Renal pelvis (tissue), 3 donors: Measurements from ENCODE around the gene PTPN18. TPM values are rescaled to one million over a fixed set of nuclear protein-coding genes. Genes with fewer than 3 reads are reported as not detected.

Source experiments
- polyA plus RNA-seq, 3 donors: library from polyadenylated mRNA; unstranded; fragments of 120-200 nt; gene quantifications; one replicate each; pipeline ENCODE4 v1.2.1, GENCODE V29; 2013; ENCODE audit not compliant: insufficient read length in 3 of 3

The PTPN18 gene
- polyA plus RNA-seq, 3 donors: 29.9 to 42.6 (median 37.0) TPM

Other genes with a start within 250 kb of the PTPN18 start
- under 1 TPM; 0.09 to 0.70 (median 0.10) TPM for gene POTEF, start 226.8 kb upstream of the PTPN18 start, polyA plus RNA-seq
- gene CCDC74B, start 210.9 kb upstream of the PTPN18 start, polyA plus RNA-seq: 10 to 100 TPM; 14.9 to 17.1 (median 16.8) TPM
- 10 to 100 TPM; 69.8 to 81.9 (median 76.6) TPM for gene SMPD4, start 174.5 kb upstream of the PTPN18 start, polyA plus RNA-seq
- 100 to 1,000 TPM; 123 to 200 (median 183) TPM for gene MZT2B, start 173.8 kb upstream of the PTPN18 start, polyA plus RNA-seq
- not detected for gene TUBA3E, start 157.6 kb upstream of the PTPN18 start, polyA plus RNA-seq
- 10 to 100 TPM; 40.5 to 45.8 (median 43.9) TPM for gene IMP4, start 13.2 kb upstream of the PTPN18 start, polyA plus RNA-seq
- gene POTEI, start 153.3 kb downstream of the PTPN18 start, polyA plus RNA-seq: under 1 TPM; 0.16 to 0.50 (median 0.21) TPM
- not detected for gene CFC1B, start 165.2 kb downstream of the PTPN18 start, polyA plus RNA-seq
- gene CFC1, start 243.5 kb downstream of the PTPN18 start, polyA plus RNA-seq: not detected